NCI-H1092 (cell line): ENCODE measurements around the gene UBASH3A.
"Not testable (repeated sequence)": the region's sequence is repeated elsewhere in the genome, so short reads cannot be mapped to it uniquely, and the experiment has no call there.

Experiments used
- DNase-seq: peaks from one replicate; lab custom pipeline; 2025; lab: John Stamatoyannopoulos, UW

The UBASH3A gene

GRCh38 chr21:42390696-42391095 is 13.0 kb upstream of the UBASH3A start:
- DNase-seq = no peak

GRCh38 chr21:42391297-42391696 is 12.4 kb upstream of the UBASH3A start:
- no peak for DNase-seq

DNA sequence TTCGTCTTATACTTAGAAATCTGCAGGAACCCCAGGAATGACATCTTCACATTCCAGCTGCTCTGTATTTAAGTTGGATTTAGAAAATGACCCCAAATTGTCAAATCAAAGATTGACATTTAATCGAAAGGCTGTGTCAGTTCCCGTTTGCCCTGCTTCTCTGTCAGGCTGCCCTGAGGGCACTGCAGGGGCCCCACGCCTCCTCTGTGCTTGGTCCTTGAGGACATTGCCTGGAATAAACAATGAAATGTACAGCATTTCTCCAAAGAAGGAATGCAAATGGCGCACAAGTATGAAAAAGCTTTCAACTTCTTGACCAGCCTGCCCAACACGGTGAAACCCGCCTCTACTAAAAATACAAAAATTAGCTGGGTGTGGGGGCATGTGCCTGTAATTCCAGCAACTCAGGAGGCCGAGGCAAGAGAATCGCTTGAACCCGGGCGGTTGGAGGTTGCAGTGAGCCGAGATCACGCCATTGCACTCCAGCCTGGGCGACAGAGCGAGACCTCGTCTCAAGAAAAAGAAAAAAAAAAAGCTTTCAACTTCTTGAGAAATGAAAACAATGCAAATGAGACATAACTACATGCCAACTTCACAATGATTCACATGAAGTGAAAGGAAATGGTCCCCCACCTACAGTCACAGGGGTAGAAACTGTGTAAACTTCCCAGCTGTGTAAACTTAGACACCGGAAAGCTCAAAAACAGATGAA is 10.8 kb upstream of the UBASH3A start:
- DNase-seq = no peak

DNA sequence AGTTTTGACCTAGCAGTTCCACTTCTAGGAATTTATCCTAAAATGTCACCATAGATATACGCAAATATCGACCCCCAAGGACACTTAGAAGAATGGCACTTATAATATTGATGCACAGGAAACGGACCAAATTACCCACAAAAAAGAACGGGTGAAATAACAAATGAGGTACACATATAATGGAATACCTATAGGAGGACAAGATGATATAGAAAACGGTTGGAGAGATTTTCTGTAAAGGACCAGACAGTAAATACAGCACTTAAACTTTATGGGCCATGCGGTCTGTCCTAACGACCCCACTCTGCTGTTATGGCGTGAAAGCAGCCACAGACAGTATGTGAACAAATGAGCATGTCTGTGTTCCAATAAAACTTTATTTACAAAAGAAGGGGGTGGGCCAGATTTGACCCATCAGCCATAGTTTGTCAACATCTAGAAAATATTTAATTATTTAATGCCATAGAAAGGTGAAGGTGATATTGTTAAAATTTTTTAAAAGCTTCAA is 10.2 kb upstream of the UBASH3A start:
- no peak for DNase-seq

- DNase-seq = no peak
Observed at GRCh38 chr21:42395302-42395701, 8.4 kb upstream of the UBASH3A start.

DNA sequence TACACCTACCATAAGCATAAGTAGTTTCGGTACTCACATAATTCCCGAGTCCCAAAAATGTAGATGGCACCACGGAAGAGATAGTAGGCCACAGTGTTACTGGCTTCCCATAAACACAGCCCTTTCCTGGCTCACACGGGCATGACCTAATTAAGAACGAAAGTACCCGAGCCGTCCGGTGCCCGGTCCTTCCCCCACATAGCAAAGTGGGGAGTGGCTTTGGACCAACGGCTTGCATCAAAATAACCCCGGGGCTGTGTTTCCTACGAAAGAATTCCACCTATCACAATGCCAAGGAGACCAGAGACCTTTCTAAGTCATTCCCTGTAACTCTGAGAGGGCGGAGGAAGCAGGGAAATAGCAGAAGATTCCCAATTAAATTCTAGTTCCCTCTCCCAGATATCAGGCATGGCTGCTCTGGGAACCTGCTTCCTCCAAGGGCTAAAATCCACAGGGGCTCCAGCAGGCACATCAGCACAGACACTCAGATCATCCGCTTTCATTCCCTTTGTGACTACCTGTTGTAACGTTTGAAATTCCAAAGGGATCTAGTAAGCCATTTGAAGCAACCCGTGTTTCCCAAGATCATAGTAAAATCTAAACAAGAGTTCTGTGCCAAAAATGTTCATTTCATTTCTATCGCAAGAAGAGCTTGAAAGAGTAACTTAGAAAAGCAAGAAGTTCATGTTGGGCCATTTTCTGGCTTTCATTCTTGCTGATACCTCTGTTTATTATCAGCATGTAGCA is 7.6 kb upstream of the UBASH3A start, which contains the start of gene TMPRSS3:
Gene TMPRSS3 (minus strand): TSS at position 148 of the 747 bp plus-strand sequence. CDS start 635 bp downstream, outside the sequence.
- no peak for DNase-seq

DNA sequence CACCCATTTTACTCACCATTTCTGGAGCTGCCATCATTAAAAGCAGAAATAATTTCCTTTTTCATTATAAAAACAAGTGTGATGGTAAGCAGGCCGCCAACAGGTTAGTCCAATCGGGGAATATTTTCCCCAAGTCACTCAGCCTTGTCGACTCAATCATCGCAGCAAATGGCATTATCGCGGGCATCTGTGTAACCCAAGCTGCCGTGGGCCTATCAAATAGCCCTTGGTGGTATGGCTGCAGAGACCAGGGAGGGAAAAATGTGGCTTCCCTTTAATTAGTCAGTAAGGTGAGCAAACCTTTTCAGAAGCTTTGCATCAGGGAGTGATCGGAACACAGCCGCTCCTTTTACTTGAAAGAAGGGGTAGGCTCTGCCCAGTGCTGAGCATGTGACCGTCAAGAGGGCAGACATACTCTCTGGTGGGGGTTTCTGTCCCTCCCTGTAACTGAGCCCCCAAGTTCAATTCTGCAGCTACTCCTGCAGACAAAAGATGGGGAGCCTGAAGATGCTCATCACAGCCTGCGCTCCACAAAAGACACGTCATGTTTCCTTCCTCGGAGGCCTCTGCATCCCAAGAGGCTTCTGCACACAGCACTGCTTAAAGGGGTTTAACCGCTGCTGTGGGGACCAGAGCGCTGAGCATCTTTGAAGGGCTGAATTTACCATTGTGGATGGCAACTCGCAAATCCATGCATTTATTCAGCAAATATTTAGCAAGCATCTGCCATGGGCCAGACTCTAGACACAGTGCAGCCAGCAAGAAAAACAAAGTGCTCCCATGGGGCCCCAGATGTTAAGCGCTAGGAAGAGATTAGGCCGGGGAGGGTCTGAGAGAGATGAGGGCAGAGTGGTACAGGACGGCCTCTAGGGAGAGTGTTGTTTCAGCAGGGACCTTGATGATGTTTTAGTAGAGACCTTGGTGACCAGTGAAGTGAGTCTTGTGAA is 6.6 kb upstream of the UBASH3A start:
- no peak for DNase-seq

GRCh38 chr21:42397746-42398394 is 5.8 kb upstream of the UBASH3A start:
- DNase-seq = no peak

DNA sequence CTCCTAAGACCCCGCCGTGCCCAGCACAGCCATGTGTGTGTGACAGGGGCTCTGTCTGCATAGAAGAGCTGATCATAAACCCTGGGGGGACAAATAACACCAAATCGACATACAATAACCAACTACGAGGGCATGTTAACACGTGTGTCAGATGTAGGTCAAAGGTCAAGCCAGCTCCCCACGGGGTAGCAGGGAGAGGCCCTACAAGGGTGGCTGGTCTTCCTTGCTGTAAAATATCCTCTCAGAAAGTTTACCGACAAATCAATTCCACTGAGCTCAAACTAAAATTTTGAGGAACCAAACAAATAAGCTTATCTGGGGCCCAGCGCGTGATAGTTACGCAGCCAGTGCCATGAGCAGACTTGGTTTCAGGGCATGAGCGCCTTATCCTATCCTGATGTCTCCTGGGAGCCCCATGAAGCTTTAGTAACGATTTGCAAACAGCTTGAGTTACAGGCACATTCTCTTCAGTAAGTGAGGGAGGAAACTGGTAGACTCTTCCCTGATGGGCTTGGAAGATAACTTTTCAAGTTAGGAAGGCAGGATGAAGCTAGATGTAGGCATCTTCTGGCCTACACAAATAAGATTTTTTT is 5.2 kb upstream of the UBASH3A start:
- DNase-seq = no peak

- DNase-seq = no peak
Observed at GRCh38 chr21:42400525-42400924, 3.2 kb upstream of the UBASH3A start.

GRCh38 chr21:42401154-42401553 is 2.5 kb upstream of the UBASH3A start:
- DNase-seq = no peak

GRCh38 chr21:42401820-42402251 is 1.9 kb upstream of the UBASH3A start:
- DNase-seq = no peak

DNA sequence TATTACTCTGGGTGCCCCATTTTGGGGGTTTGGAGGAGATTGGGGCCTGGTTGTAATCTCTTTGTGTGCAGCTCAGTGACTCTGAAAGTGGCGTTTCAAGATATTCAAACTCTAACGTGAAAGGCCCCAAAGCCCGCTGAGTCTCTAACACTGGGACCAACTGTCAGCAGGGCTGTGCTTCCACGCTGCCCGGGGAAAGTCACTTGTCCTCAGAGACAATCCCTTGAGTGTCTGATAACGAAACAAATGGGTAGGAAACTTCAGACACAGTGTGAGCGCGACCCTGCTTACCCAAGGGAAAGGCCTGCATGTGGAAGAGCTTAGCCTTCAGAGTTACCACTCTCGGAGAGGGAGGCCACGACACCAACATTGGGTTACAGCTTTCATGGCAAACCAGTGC is 837 bp downstream of the UBASH3A start:
- no peak for DNase-seq

GRCh38 chr21:42405064-42406013 is 1.6 kb downstream of the UBASH3A start:
- DNase-seq = no peak

DNA sequence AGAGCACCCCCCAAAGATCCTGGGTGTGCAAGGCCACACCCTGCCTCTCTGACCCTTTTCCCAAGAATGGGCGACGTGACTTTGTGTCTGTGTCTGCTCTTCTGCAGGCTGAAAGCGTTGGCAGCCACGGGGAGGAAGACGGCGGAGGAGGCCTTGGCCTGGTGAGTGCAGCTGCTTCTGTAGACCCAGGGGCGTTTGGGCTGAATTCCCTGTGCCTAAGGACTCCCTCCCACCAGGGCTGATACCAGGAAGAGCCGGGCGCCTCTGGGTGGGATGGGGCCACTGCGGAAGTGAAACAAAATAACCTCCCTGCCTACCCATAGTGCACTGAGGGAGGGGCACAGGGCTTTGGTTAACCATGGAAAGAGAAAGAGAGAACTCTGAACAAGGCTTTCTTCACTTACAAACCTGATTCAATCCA is 2.5 kb downstream of the UBASH3A start:
- no peak for DNase-seq

- no peak for DNase-seq
Observed at GRCh38 chr21:42406866-42407265, 3.2 kb downstream of the UBASH3A start.

DNA sequence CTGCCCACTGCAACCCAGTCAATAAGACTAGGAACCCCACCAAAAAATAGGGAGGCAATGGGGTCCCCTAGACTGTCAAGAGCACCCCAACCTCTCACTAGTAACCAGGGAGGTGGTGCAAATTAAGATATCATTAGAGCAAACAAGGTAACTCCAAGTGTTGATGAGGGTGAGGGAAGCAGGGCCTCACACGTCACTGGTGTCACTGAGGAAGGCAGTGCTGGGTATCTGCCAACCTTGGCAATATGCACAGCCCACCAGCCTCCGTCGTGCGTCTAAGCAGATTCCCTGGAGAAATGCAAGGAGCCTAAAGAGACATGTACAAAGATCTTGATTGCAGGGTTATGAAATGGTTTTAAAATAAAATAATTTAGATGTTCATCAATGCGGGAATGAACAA is 3.8 kb downstream of the UBASH3A start:
- DNase-seq = no peak

- not testable (repeated sequence) for DNase-seq
Observed at GRCh38 chr21:42408718-42409117, 5.0 kb downstream of the UBASH3A start.

GRCh38 chr21:42409366-42409765 is 5.7 kb downstream of the UBASH3A start:
- DNase-seq = no peak
